B cell (primary cell): ENCODE results near the gene RASGRP3. TPM values are rescaled to one million over a fixed set of nuclear protein-coding genes. Genes with fewer than 3 reads are reported as not detected.

Experiments used
- ATAC-seq: fragments of 200-7000 bp; cut with Tn5 transposase; one replicate; pipeline ENCODE4 v1.10.0; 2021; ENCODE audit warnings: low read depth, mild to moderate bottlenecking, moderate number of reproducible peaks, moderate library complexity
- CTCF ChIA-PET: fragments of 350-600 bp; sonication (Branson Sonifier 250); formaldehyde crosslinking; loops from one replicate; lab custom pipeline; 2021; ENCODE audit warnings: antibody characterized with exemption, inconsistent platforms; lab: Charles Lee
- POLR2A ChIA-PET: fragments of 350-600 bp; sonication (Branson Sonifier 250); formaldehyde crosslinking; loops from one replicate; lab custom pipeline; 2021; ENCODE audit warnings: antibody characterized with exemption; lab: Charles Lee
- DNase-seq: peaks from one replicate; pipeline ENCODE4 v3.0.0; 2013
- H2AFZ ChIP-seq: 2 replicates; pipeline ENCODE4 v1.6.1; 2012; ENCODE audit warnings: mild to moderate bottlenecking, low read depth, low read length; ENCODE audit not compliant: insufficient read depth, poor library complexity, severe bottlenecking
- H3K27ac ChIP-seq, 2 donors: 1 replicate in 1 of 2; 2 replicates in 1 of 2; pipeline ENCODE4 v1.5.1; 2012 to 2013; ENCODE audit warnings: low read length in 2 of 2, mild to moderate bottlenecking in 2 of 2, moderate library complexity in 1 of 2
- H3K27me3 ChIP-seq, 4 experiments: fragments of 200-600 bp in 1 of 4; sonication (generic) in 1 of 4; replicated peaks in 1 of 4; 1 replicate in 2 of 4; 2 replicates in 2 of 4; pipeline versions ENCODE4 v1.6.1 to v1.7.0; 2013 to 2016; ENCODE audit warnings: low read length in 3 of 4, mild to moderate bottlenecking in 2 of 4, mixed read lengths in 1 of 4, moderate library complexity in 1 of 4; ENCODE audit not compliant: insufficient read depth in 4 of 4, control insufficient read depth in 3 of 4; ENCODE audit errors: control extremely low read depth in 1 of 4
- H3K36me3 ChIP-seq, 2 experiments: replicated peaks in 1 of 2; 1 replicate in 1 of 2; 2 replicates in 1 of 2; pipeline versions ENCODE4 v1.6.1 to v1.7.1; 2013; ENCODE audit warnings: low read length in 1 of 2; ENCODE audit not compliant: insufficient read depth in 2 of 2, control insufficient read depth in 1 of 2; ENCODE audit errors: control extremely low read depth in 1 of 2, extremely low read depth in 1 of 2
- H3K4me1 ChIP-seq, 2 donors: fragments of 200-600 bp in 1 of 2; sonication (generic) in 1 of 2; 1 replicate in 1 of 2; 2 replicates in 1 of 2; pipeline versions ENCODE4 v1.5.1 to v1.6.1; 2013 to 2017; ENCODE audit warnings: low read length in 2 of 2; ENCODE audit not compliant: control insufficient read depth in 2 of 2, insufficient read depth in 2 of 2
- H3K4me2 ChIP-seq: replicated peaks from 2 replicates; pipeline ENCODE3; 2012; ENCODE audit warnings: mild to moderate bottlenecking, low read depth, low read length; ENCODE audit not compliant: poor library complexity, severe bottlenecking
- H3K4me3 ChIP-seq, 5 experiments: fragments of 200-600 bp in 1 of 5; sonication (generic) in 1 of 5; 1 replicate in 3 of 5; 2 replicates in 2 of 5; pipeline versions ENCODE4 v1.5.1 to v1.7.0; 2011 to 2016; ENCODE audit warnings: low read length in 4 of 5, mild to moderate bottlenecking in 4 of 5, low read depth in 2 of 5, control low read depth in 1 of 5, moderate library complexity in 1 of 5; ENCODE audit not compliant: insufficient read depth in 1 of 5; ENCODE audit errors: control extremely low read depth in 1 of 5, extremely low read depth in 1 of 5
- H3K79me2 ChIP-seq: fragments of 200-600 bp; sonication (generic); one replicate; pipeline ENCODE4 v1.6.0; 2016; ENCODE audit warnings: low read length; ENCODE audit not compliant: control insufficient read depth, insufficient read depth
- H3K9ac ChIP-seq: fragments of 200-600 bp; sonication (generic); 2 replicates; pipeline ENCODE4 v1.6.1; 2017; ENCODE audit warnings: mild to moderate bottlenecking, low read length, moderate library complexity
- H3K9me3 ChIP-seq, 3 donors: one replicate each; pipeline versions ENCODE4 v1.6.1 to v1.7.1; 2013; ENCODE audit warnings: low read length in 2 of 3; ENCODE audit not compliant: control insufficient read depth in 2 of 3, insufficient read depth in 1 of 3; ENCODE audit errors: control extremely low read depth in 1 of 3
- H4K20me1 ChIP-seq: 2 replicates; pipeline ENCODE4 v1.6.0; 2012; ENCODE audit warnings: mild to moderate bottlenecking, low read length; ENCODE audit not compliant: insufficient read depth, control insufficient read depth, poor library complexity, severe bottlenecking
- H3K27ac Mint-ChIP-seq: one replicate; pipeline ENCODE4 v1.8.0; 2021; ENCODE audit warnings: mixed read lengths
- H3K27me3 Mint-ChIP-seq: one replicate; pipeline ENCODE4 v1.8.0; 2021; ENCODE audit warnings: mixed read lengths
- H3K4me1 Mint-ChIP-seq: one replicate; pipeline ENCODE4 v1.8.0; 2021; ENCODE audit warnings: mixed read lengths
- H3K4me3 Mint-ChIP-seq: one replicate; pipeline ENCODE4 v1.8.0; 2021; ENCODE audit warnings: mixed read lengths
- H3K9me3 Mint-ChIP-seq: one replicate; pipeline ENCODE4 v1.8.0; 2022; ENCODE audit warnings: mixed read lengths; ENCODE audit not compliant: insufficient read depth
- CTCF ChIP-seq: fragments of 200-600 bp; IDR thresholded peaks from one replicate; pipeline ENCODE4 v1.8.0; 2022; ENCODE audit warnings: antibody characterized with exemption, mild to moderate bottlenecking
- EZH2 ChIP-seq: IDR thresholded peaks from 2 replicates; pipeline ENCODE4 v1.6.1; 2012; ENCODE audit warnings: borderline replicate concordance, low read depth, mild to moderate bottlenecking, moderate library complexity, low read length; ENCODE audit not compliant: insufficient read depth, poor library complexity, severe bottlenecking
- WGBS: methylation state at CpG from one replicate; pipeline ENCODE4 v1.1.5; 2013; ENCODE audit warnings: missing lambda C conversion rate; ENCODE audit not compliant: insufficient coverage; 5-methylcytosine and 5-hydroxymethylcytosine counted together
- intact Hi-C: fragments of 100-400 bp; cut with micrococcal nuclease; formaldehyde crosslinking; loops from one replicate; pipeline ENCODE4 v1.10.0; 2022
- polyA plus RNA-seq: library from polyadenylated mRNA; depleted of rRNA; stranded (reverse); fragments of >200 nt; gene quantifications from 2 replicates; pipeline ENCODE4 v1.2.3, GENCODE V29; 2012
- total RNA-seq, 2 donors: library from RNA; stranded (reverse); fragments of 120-200 nt in 1 of 2; gene quantifications; 1 replicate in 1 of 2; 2 replicates in 1 of 2; pipeline versions ENCODE4 v1.2.3 to v1.2.4, GENCODE V29; 2013 to 2022

Gene RASGRP3
- total and polyA plus RNA-seq, 2 donors (not counting 1 experiment from before 2014, with no cell fraction given), result 67.5 to 107 TPM

- TF ChIP-seq CTCF, result no peak
- no peak for TF ChIP-seq EZH2
- Mint-ChIP-seq H3K4me1 (peaks cover 9% of the 10 kb centered on the region), H3K27me3 (no peaks in the 10 kb centered on the region), H3K27ac (no peak overlapping the region), H3K9me3 (no peaks in the 10 kb centered on the region), H3K4me3 (no peak overlapping the region)
- no peaks in the 10 kb centered on the region for H4K20me1 ChIP-seq
- no peaks in the 10 kb centered on the region for H3K79me2 ChIP-seq
- intact Hi-C loops, result no loop called here
- POLR2A ChIA-PET, result interaction anchor here (1.3 kb wide), 1 partner anchor 80 kb away, joined by 3 read pairs; no protein-coding TSS in a partner anchor
- no peak overlapping the region for H2AFZ ChIP-seq
- H3K4me3 ChIP-seq, result no peak overlapping the region
- peaks cover 10% of the 10 kb centered on the region in 2 donors for H3K4me1 ChIP-seq
- ATAC-seq (no peak), DNase-seq (no peak)
- H3K9ac ChIP-seq, result no peak overlapping the region
- no peaks in the 10 kb centered on the region for H3K27me3 ChIP-seq
- no peaks in the 10 kb centered on the region for H3K9me3 ChIP-seq
- CTCF ChIA-PET, result no interaction called here
- no peak overlapping the region for H3K27ac ChIP-seq
- WGBS, result 94% methylated on average over 2 of the region's 3 CpGs
- no peak overlapping the region for H3K4me2 ChIP-seq
- H3K36me3 ChIP-seq, result peaks cover 0 to 79% of the 10 kb centered on the region in 2 experiments
Measured at GRCh38 chr2:33559328-33559727, 82.9 kb downstream of the RASGRP3 start.

- H3K27me3 Mint-ChIP-seq, result no peaks in the 10 kb centered on the region
- Histone ChIP-seq H3K27me3 (no peaks in the 10 kb centered on the region), H3K79me2 (no peaks in the 10 kb centered on the region), H3K36me3 (peaks cover 0 to 81% of the 10 kb centered on the region in 2 experiments), H3K9me3 (no peaks in the 10 kb centered on the region), H3K27ac (peak overlapping the region in 1 of 2 donors; percentile 21), H4K20me1 (no peaks in the 10 kb centered on the region), H3K4me2 (no peak overlapping the region), H2AFZ (no peak overlapping the region), H3K9ac (no peak overlapping the region), H3K4me3 (no peak overlapping the region), H3K4me1 (peaks cover 3 to 4% of the 10 kb centered on the region in 2 donors)
- ChIA-PET POLR2A (no interaction called here), CTCF (no interaction called here)
- H3K27ac Mint-ChIP-seq, result peak overlapping the region; percentile 2
- H3K4me3 Mint-ChIP-seq, result no peak overlapping the region
- H3K9me3 Mint-ChIP-seq, result no peaks in the 10 kb centered on the region
- DNase-seq (no peak), ATAC-seq (no peak)
- intact Hi-C loops, result no loop called here
- TF ChIP-seq EZH2, result no peak
- TF ChIP-seq CTCF, result no peak
- peaks cover 4% of the 10 kb centered on the region for H3K4me1 Mint-ChIP-seq
- 100% methylated on average over 1 of the region's 2 CpGs for WGBS
Measured at GRCh38 chr2:33560017-33560416, 83.6 kb downstream of the RASGRP3 start.
